SK-N-SH (cell line): Measurements from ENCODE around the gene JAG1. TPM values are rescaled to one million over a fixed set of nuclear protein-coding genes. Genes with fewer than 3 reads are reported as not detected.

Experiments used
- CTCF ChIA-PET: fragments of 300-600, 350-600 bp; formaldehyde crosslinking; extraction: SDS; loops from one replicate; lab custom pipeline; 2021; lab: Yijun Ruan, JAX
- POLR2A ChIA-PET: fragments of 350-600 bp; sonication (Branson Sonifier 250); formaldehyde crosslinking; extraction: SDS; loops from one replicate; lab custom pipeline; 2020; ENCODE audit warnings: antibody characterized with exemption, inconsistent platforms; lab: Yijun Ruan, JAX
- DNase-seq: peaks from one replicate; pipeline ENCODE4 v3.0.0; 2012
- H2AFZ ChIP-seq: fragments of 200-600 bp; sonication (generic); 2 replicates; pipeline ENCODE4 v1.8.1; 2016; ENCODE audit warnings: antibody characterized with exemption, mild to moderate bottlenecking, low read depth
- H3F3A ChIP-seq: fragments of 200-600 bp; sonication (generic); replicated peaks from 2 replicates; pipeline ENCODE3; 2016; ENCODE audit warnings: antibody characterized with exemption, mild to moderate bottlenecking; ENCODE audit not compliant: insufficient read depth
- H3K27ac ChIP-seq, 2 experiments: fragments of 200-500 bp in 1 of 2; fragments of 200-600 bp in 1 of 2; sonication (Bioruptor generic) in 1 of 2; sonication (generic), shearing (Covaris generic) in 1 of 2; 2 replicates each; pipeline versions ENCODE4 v1.5.1 to v1.6.1; 2014 to 2016; ENCODE audit warnings: low read depth in 2 of 2, inconsistent platforms in 1 of 2, low read length in 1 of 2, mild to moderate bottlenecking in 1 of 2, mixed read lengths in 1 of 2
- H3K27me3 ChIP-seq: fragments of 200-600 bp; sonication (generic), shearing (Covaris generic); 2 replicates; pipeline ENCODE4 v1.6.1; 2016; ENCODE audit warnings: mixed run types; ENCODE audit not compliant: insufficient read depth
- H3K36me3 ChIP-seq, 2 experiments: fragments of 200-500 bp in 1 of 2; fragments of 200-600 bp in 1 of 2; sonication (Bioruptor generic) in 1 of 2; sonication (generic) in 1 of 2; replicated peaks in 1 of 2; 2 replicates each; pipeline versions ENCODE3 to v1.5.1; 2014 to 2016; ENCODE audit warnings: low read length in 1 of 2, mild to moderate bottlenecking in 1 of 2; ENCODE audit not compliant: insufficient read depth in 2 of 2, control insufficient read depth in 1 of 2
- H3K4me1 ChIP-seq, 2 experiments: fragments of 200-500 bp in 1 of 2; fragments of 200-600 bp in 1 of 2; sonication (Bioruptor generic) in 1 of 2; sonication (generic), shearing (Covaris generic) in 1 of 2; 2 replicates each; pipeline versions ENCODE4 v1.5.1 to v1.6.1; 2014 to 2016; ENCODE audit warnings: low read depth in 1 of 2, low read length in 1 of 2, mixed run types in 1 of 2; ENCODE audit not compliant: insufficient read depth in 2 of 2, control insufficient read depth in 1 of 2
- H3K4me2 ChIP-seq: fragments of 200-600 bp; sonication (generic), shearing (Covaris generic); 2 replicates; pipeline ENCODE4 v1.6.1; 2017; ENCODE audit warnings: mixed run types
- H3K4me3 ChIP-seq, 2 experiments: fragments of 200-500 bp in 1 of 2; fragments of 200-600 bp in 1 of 2; sonication (Bioruptor generic) in 1 of 2; sonication (generic), shearing (Covaris generic) in 1 of 2; 2 replicates each; pipeline versions ENCODE4 v1.5.1 to v1.8.1; 2014 to 2016; ENCODE audit warnings: low read depth in 2 of 2, inconsistent platforms in 1 of 2, low read length in 1 of 2, mild to moderate bottlenecking in 1 of 2, mixed read lengths in 1 of 2, moderate library complexity in 1 of 2
- H3K79me2 ChIP-seq: fragments of 200-600 bp; sonication (generic); 2 replicates; pipeline ENCODE4 v1.8.1; 2017; ENCODE audit warnings: mild to moderate bottlenecking; ENCODE audit not compliant: insufficient read depth
- H3K9ac ChIP-seq: fragments of 200-600 bp; sonication (generic); 2 replicates; pipeline ENCODE4 v1.6.1; 2017; ENCODE audit warnings: mixed run types
- H3K9me2 ChIP-seq: fragments of 200-600 bp; sonication (generic); 2 replicates; pipeline ENCODE4 v1.6.1; 2017; ENCODE audit warnings: mixed run types
- H3K9me3 ChIP-seq: fragments of 200-600 bp; sonication (generic); 2 replicates; pipeline ENCODE4 v1.6.1; 2017; ENCODE audit warnings: mixed run types, mild to moderate bottlenecking, moderate library complexity
- H4K20me1 ChIP-seq: fragments of 200-600 bp; sonication (generic); 2 replicates; pipeline ENCODE4 v1.6.1; 2017; ENCODE audit warnings: mild to moderate bottlenecking, mixed run types; ENCODE audit not compliant: insufficient read depth
- EP300 ChIP-seq, 2 experiments: IDR thresholded peaks; 2 replicates each; pipeline versions ENCODE4 v1.4.0 to v1.6.1; 2012; ENCODE audit warnings: borderline replicate concordance in 1 of 2, low read depth in 1 of 2, low read length in 1 of 2
- EZH2phosphoT487 ChIP-seq: fragments of 200-600 bp; sonication (generic); IDR thresholded peaks from 2 replicates; pipeline ENCODE4 v1.6.1; 2017; ENCODE audit warnings: low read depth, mixed run types, mild to moderate bottlenecking, antibody characterized with exemption, moderate library complexity, borderline replicate concordance
- FOSL2 ChIP-seq: IDR thresholded peaks from 2 replicates; pipeline ENCODE4 v1.4.0; 2012; ENCODE audit warnings: low read depth, mild to moderate bottlenecking, moderate library complexity, borderline replicate concordance
- FOXJ3 ChIP-seq: sonication (generic); formaldehyde crosslinking; IDR thresholded peaks from 2 replicates; pipeline ENCODE4 v1.5.1; 2020; ENCODE audit warnings: mild to moderate bottlenecking, missing genetic modification reagents
- GATA2 ChIP-seq: sonication (generic); formaldehyde crosslinking; IDR thresholded peaks from 2 replicates; pipeline ENCODE4 v1.5.0; 2020; ENCODE audit warnings: mild to moderate bottlenecking, missing genetic modification reagents
- JUND ChIP-seq: IDR thresholded peaks from 2 replicates; pipeline ENCODE4 v1.4.0; 2012
- MEF2A ChIP-seq: IDR thresholded peaks from 2 replicates; pipeline ENCODE4 v1.4.0; 2012; ENCODE audit warnings: low read depth, borderline replicate concordance
- RAD21 ChIP-seq: IDR thresholded peaks from 2 replicates; pipeline ENCODE4 v1.6.1; 2012; ENCODE audit warnings: mild to moderate bottlenecking, low read length
- RCOR1 ChIP-seq: fragments of 150-350 bp; IDR thresholded peaks from 2 replicates; pipeline ENCODE4 v1.6.1; 2017; ENCODE audit warnings: antibody characterized with exemption, low read length
- RFX5 ChIP-seq: IDR thresholded peaks from 2 replicates; pipeline ENCODE4 v1.6.1; 2012; ENCODE audit warnings: mild to moderate bottlenecking, improper control_type of control experiment, low read length
- RXRA ChIP-seq: IDR thresholded peaks from 2 replicates; pipeline ENCODE4 v1.4.0; 2012; ENCODE audit warnings: low read depth, mild to moderate bottlenecking, borderline replicate concordance
- TAF1 ChIP-seq: IDR thresholded peaks from 2 replicates; pipeline ENCODE4 v1.6.1; 2012; ENCODE audit warnings: low read depth, mild to moderate bottlenecking, low read length, moderate library complexity, borderline replicate concordance
- TEAD4 ChIP-seq: IDR thresholded peaks from 2 replicates; pipeline ENCODE4 v1.4.0; 2012; ENCODE audit warnings: mild to moderate bottlenecking, borderline replicate concordance; ENCODE audit not compliant: insufficient read depth
- WGBS: methylation state at CpG from one replicate; pipeline ENCODE4 v1.1.6; 2017; ENCODE audit warnings: low lambda C conversion rate; 5-methylcytosine and 5-hydroxymethylcytosine counted together
- polyA plus RNA-seq, 3 experiments: library from polyadenylated mRNA; depleted of rRNA; stranded (reverse); fragments of >200 nt; gene quantifications; 2 replicates each; pipeline ENCODE4 v1.2.3, GENCODE V29; 2012
- TF ChIP-seq, protein P1 (sequence below): fragments of 150-350 bp; IDR thresholded peaks from 2 replicates; pipeline ENCODE4 v1.6.1; 2016; ENCODE audit warnings: mild to moderate bottlenecking, low read depth, low read length
- TF ChIP-seq, protein P2 (sequence below): fragments of 200-600 bp; sonication (generic); IDR thresholded peaks from 2 replicates; pipeline ENCODE4 v1.6.1; 2017; ENCODE audit warnings: antibody characterized with exemption, mild to moderate bottlenecking, moderate library complexity
- TF ChIP-seq, protein P3 (sequence below): fragments of 150-350 bp; IDR thresholded peaks from 2 replicates; pipeline ENCODE4 v1.6.1; 2017; ENCODE audit warnings: antibody characterized with exemption, low read length, low read depth, borderline replicate concordance
- TF ChIP-seq, protein P4 (sequence below): IDR thresholded peaks from 2 replicates; pipeline ENCODE4 v1.4.0; 2012; ENCODE audit warnings: low read depth, borderline replicate concordance
- TF ChIP-seq, protein P5 (sequence below): IDR thresholded peaks from 2 replicates; pipeline ENCODE4 v1.6.1; 2012; ENCODE audit warnings: mild to moderate bottlenecking, low read depth, low read length, moderate library complexity
- TF ChIP-seq, protein P6 (sequence below): IDR thresholded peaks from 2 replicates; pipeline ENCODE4 v1.4.0; 2012; ENCODE audit warnings: low read depth, borderline replicate concordance

Gene JAG1
- polyA plus RNA-seq, 1 of the 3 experiments (the other 2 are of a cell fraction): 6.0 TPM

DNA sequence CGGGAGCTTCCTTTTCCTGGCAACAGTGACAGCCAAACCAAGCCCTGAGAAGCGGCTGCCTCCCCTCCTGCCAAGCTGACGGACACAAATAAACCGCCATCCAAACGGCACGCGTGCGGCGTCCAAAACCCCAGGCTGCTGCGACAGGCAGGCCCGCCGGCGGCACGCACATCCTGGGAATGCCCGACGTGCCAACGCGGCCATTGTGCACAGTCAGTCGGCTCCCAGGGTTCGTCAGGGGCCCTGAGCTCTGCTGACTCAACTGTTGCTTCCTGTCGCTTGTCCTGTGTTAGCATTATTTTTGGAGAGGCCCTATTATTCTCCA is 6.8 kb downstream of the JAG1 start:
- H3F3A ChIP-seq: peaks cover 12% of the 10 kb centered on the region
- H3K79me2 ChIP-seq: peaks cover 100% of the 10 kb centered on the region
- DNase-seq: no peak
- CTCF ChIA-PET: no interaction called here
- no peak overlapping the region for H2AFZ ChIP-seq
- no peaks in the 10 kb centered on the region for H3K27me3 ChIP-seq
- peak overlapping the region; percentile 22; the same call in 1 of the 2 replicates for H3K4me2 ChIP-seq
- POLR2A ChIA-PET: no interaction called here
- WGBS: 94% methylated on average over 7 of the region's 21 CpGs
- H3K9ac ChIP-seq: no peak overlapping the region
- no peak for TF ChIP-seq RXRA
- TF ChIP-seq RFX5: no peak
- TF ChIP-seq TAF1: no peak
- TF ChIP-seq, protein P1, sequence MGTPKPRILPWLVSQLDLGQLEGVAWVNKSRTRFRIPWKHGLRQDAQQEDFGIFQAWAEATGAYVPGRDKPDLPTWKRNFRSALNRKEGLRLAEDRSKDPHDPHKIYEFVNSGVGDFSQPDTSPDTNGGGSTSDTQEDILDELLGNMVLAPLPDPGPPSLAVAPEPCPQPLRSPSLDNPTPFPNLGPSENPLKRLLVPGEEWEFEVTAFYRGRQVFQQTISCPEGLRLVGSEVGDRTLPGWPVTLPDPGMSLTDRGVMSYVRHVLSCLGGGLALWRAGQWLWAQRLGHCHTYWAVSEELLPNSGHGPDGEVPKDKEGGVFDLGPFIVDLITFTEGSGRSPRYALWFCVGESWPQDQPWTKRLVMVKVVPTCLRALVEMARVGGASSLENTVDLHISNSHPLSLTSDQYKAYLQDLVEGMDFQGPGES: no peak
- TF ChIP-seq, protein P2, sequence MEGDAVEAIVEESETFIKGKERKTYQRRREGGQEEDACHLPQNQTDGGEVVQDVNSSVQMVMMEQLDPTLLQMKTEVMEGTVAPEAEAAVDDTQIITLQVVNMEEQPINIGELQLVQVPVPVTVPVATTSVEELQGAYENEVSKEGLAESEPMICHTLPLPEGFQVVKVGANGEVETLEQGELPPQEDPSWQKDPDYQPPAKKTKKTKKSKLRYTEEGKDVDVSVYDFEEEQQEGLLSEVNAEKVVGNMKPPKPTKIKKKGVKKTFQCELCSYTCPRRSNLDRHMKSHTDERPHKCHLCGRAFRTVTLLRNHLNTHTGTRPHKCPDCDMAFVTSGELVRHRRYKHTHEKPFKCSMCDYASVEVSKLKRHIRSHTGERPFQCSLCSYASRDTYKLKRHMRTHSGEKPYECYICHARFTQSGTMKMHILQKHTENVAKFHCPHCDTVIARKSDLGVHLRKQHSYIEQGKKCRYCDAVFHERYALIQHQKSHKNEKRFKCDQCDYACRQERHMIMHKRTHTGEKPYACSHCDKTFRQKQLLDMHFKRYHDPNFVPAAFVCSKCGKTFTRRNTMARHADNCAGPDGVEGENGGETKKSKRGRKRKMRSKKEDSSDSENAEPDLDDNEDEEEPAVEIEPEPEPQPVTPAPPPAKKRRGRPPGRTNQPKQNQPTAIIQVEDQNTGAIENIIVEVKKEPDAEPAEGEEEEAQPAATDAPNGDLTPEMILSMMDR: no peak
- no peak for TF ChIP-seq EZH2phosphoT487
- TF ChIP-seq TEAD4: no peak
- TF ChIP-seq, protein P3, sequence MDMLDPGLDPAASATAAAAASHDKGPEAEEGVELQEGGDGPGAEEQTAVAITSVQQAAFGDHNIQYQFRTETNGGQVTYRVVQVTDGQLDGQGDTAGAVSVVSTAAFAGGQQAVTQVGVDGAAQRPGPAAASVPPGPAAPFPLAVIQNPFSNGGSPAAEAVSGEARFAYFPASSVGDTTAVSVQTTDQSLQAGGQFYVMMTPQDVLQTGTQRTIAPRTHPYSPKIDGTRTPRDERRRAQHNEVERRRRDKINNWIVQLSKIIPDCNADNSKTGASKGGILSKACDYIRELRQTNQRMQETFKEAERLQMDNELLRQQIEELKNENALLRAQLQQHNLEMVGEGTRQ: no peak
- TF ChIP-seq JUND: no peak
- TF ChIP-seq FOXJ3 (CRISPR knock-in tag): no peak
- TF ChIP-seq RAD21: no peak
- no peak for TF ChIP-seq FOSL2
- TF ChIP-seq RCOR1: no peak
- TF ChIP-seq GATA2 (CRISPR knock-in tag): no peak
- TF ChIP-seq, protein P4, sequence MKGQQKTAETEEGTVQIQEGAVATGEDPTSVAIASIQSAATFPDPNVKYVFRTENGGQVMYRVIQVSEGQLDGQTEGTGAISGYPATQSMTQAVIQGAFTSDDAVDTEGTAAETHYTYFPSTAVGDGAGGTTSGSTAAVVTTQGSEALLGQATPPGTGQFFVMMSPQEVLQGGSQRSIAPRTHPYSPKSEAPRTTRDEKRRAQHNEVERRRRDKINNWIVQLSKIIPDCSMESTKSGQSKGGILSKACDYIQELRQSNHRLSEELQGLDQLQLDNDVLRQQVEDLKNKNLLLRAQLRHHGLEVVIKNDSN: no peak
- TF ChIP-seq EP300 (IDR thresholded peaks at IDR 0.05; ENCODE audit: borderline replicate concordance in 1 of 2, low read depth in 1 of 2, low read length in 1 of 2): no peak
- TF ChIP-seq, protein P5, sequence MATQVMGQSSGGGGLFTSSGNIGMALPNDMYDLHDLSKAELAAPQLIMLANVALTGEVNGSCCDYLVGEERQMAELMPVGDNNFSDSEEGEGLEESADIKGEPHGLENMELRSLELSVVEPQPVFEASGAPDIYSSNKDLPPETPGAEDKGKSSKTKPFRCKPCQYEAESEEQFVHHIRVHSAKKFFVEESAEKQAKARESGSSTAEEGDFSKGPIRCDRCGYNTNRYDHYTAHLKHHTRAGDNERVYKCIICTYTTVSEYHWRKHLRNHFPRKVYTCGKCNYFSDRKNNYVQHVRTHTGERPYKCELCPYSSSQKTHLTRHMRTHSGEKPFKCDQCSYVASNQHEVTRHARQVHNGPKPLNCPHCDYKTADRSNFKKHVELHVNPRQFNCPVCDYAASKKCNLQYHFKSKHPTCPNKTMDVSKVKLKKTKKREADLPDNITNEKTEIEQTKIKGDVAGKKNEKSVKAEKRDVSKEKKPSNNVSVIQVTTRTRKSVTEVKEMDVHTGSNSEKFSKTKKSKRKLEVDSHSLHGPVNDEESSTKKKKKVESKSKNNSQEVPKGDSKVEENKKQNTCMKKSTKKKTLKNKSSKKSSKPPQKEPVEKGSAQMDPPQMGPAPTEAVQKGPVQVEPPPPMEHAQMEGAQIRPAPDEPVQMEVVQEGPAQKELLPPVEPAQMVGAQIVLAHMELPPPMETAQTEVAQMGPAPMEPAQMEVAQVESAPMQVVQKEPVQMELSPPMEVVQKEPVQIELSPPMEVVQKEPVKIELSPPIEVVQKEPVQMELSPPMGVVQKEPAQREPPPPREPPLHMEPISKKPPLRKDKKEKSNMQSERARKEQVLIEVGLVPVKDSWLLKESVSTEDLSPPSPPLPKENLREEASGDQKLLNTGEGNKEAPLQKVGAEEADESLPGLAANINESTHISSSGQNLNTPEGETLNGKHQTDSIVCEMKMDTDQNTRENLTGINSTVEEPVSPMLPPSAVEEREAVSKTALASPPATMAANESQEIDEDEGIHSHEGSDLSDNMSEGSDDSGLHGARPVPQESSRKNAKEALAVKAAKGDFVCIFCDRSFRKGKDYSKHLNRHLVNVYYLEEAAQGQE: no peak
- TF ChIP-seq MEF2A: no peak
- TF ChIP-seq, protein P6, sequence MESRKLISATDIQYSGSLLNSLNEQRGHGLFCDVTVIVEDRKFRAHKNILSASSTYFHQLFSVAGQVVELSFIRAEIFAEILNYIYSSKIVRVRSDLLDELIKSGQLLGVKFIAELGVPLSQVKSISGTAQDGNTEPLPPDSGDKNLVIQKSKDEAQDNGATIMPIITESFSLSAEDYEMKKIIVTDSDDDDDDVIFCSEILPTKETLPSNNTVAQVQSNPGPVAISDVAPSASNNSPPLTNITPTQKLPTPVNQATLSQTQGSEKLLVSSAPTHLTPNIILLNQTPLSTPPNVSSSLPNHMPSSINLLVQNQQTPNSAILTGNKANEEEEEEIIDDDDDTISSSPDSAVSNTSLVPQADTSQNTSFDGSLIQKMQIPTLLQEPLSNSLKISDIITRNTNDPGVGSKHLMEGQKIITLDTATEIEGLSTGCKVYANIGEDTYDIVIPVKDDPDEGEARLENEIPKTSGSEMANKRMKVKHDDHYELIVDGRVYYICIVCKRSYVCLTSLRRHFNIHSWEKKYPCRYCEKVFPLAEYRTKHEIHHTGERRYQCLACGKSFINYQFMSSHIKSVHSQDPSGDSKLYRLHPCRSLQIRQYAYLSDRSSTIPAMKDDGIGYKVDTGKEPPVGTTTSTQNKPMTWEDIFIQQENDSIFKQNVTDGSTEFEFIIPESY: no peak
- peaks cover 71% of the 10 kb centered on the region for H4K20me1 ChIP-seq
- H3K4me1 ChIP-seq: peaks cover 5 to 49% of the 10 kb centered on the region in 2 experiments; a peak in 3 of 4 replicates
- peaks cover 9 to 61% of the 10 kb centered on the region in 2 experiments for H3K36me3 ChIP-seq
- peak overlapping the region in 1 of 2 experiments; percentile 72; a peak in 1 of 4 replicates for H3K27ac ChIP-seq
- H3K9me2 ChIP-seq: no peaks in the 10 kb centered on the region
- no peak overlapping the region for H3K4me3 ChIP-seq
- H3K9me3 ChIP-seq: no peaks in the 10 kb centered on the region
